Tibial nerve (tissue), 4 donors: Measurements from ENCODE around the gene RAB26. TPM values are rescaled to one million over a fixed set of nuclear protein-coding genes. Genes with fewer than 3 reads are reported as not detected.

ENCODE experiments used
- DNase-seq, 2 donors: peaks; one replicate each; pipeline ENCODE4 v3.0.0-alpha.2; 2019; ENCODE audit warnings: low spot score in 2 of 2
- H3K27ac ChIP-seq, 4 donors: fragments of 200-600 bp; sonication (generic) in 3 of 4; one replicate each; pipeline ENCODE4 v1.5.1; 2017 to 2019; ENCODE audit warnings: mild to moderate bottlenecking in 1 of 4
- H3K27me3 ChIP-seq, 2 donors: fragments of 200-600 bp; sonication (generic) in 1 of 2; one replicate each; pipeline versions ENCODE4 v1.5.1 to v1.6.0; 2017 to 2019
- H3K36me3 ChIP-seq, 3 donors: fragments of 200-600 bp; sonication (generic); one replicate each; pipeline ENCODE4 v1.5.1; 2018 to 2019
- H3K4me1 ChIP-seq, 4 donors: fragments of 200-600 bp; sonication (generic) in 3 of 4; one replicate each; pipeline ENCODE4 v1.5.1; 2017 to 2019
- H3K4me3 ChIP-seq, 4 donors: fragments of 200-600 bp; sonication (generic) in 3 of 4; one replicate each; pipeline ENCODE4 v1.5.1; 2017 to 2019; ENCODE audit warnings: mild to moderate bottlenecking in 1 of 4, moderate library complexity in 1 of 4
- H3K9me3 ChIP-seq, 4 donors: fragments of 200-600 bp; sonication (generic) in 3 of 4; one replicate each; pipeline ENCODE4 v1.5.1; 2017 to 2019
- CTCF ChIP-seq, 5 experiments: fragments of 200-600 bp in 3 of 5; fragments of 450-650 bp in 2 of 5; sonication (generic) in 3 of 5; IDR thresholded peaks; one replicate each; pipeline ENCODE4 v1.5.1; 2016 to 2019; ENCODE audit warnings: antibody characterized with exemption in 5 of 5, mild to moderate bottlenecking in 3 of 5, moderate library complexity in 2 of 5
- EP300 ChIP-seq, 2 donors: sonication (generic); formaldehyde crosslinking; IDR thresholded peaks; one replicate each; pipeline ENCODE4 v1.6.1; 2017; ENCODE audit warnings: antibody characterized with exemption in 2 of 2, mild to moderate bottlenecking in 1 of 2
- POLR2A ChIP-seq, 2 donors: fragments of 450-650 bp; IDR thresholded peaks; one replicate each; pipeline ENCODE4 v1.6.1; 2017; ENCODE audit warnings: antibody characterized with exemption in 2 of 2, mild to moderate bottlenecking in 2 of 2, moderate library complexity in 2 of 2
- WGBS, 2 donors: methylation state at CpG; one replicate each; pipeline ENCODE4 v1.1.5; 2018; 5-methylcytosine and 5-hydroxymethylcytosine counted together
- total RNA-seq, 4 donors: library from RNA; depleted of rRNA; stranded (reverse); fragments of >200 nt; gene quantifications; one replicate each; pipeline ENCODE4 v1.1.0, GENCODE V29; 2016

RAB26 gene
- total RNA-seq, 4 donors from 2014 or later: not detected

GRCh38 chr16:2180962-2181923 lies 32.8 kb downstream of the RAB26 start:
- H3K9me3 ChIP-seq: no peaks in the 10 kb centered on the region
- no peak overlapping the region for H3K4me3 ChIP-seq
- peaks cover under 1 to 24% (median 3%) of the 10 kb centered on the region in 3 donors for H3K36me3 ChIP-seq
- no peak overlapping the region for H3K27ac ChIP-seq
- DNase-seq: no peak
- TF ChIP-seq EP300 (IDR thresholded peaks at IDR 0.05) (no peak), CTCF (IDR thresholded peaks at IDR 0.05) (no peak), POLR2A (IDR thresholded peaks at IDR 0.05) (no peak)
- H3K4me1 ChIP-seq: peaks cover 0 to 5% (median 0%) of the 10 kb centered on the region in 4 donors
- 81 to 87% methylated on average over 28 to 34 of the region's 46 CpGs for WGBS, 2 donors
- no peaks in the 10 kb centered on the region for H3K27me3 ChIP-seq

GRCh38 chr16:2181952-2182351 lies 33.5 kb downstream of the RAB26 start:
- DNase-seq: no peak

GRCh38 chr16:2183671-2184070 lies 35.2 kb downstream of the RAB26 start:
- no peaks in the 10 kb centered on the region for H3K9me3 ChIP-seq
- TF ChIP-seq EP300 (IDR thresholded peaks at IDR 0.05): no peak
- no peak for TF ChIP-seq POLR2A (IDR thresholded peaks at IDR 0.05)
- TF ChIP-seq CTCF (IDR thresholded peaks at IDR 0.05): no peak
- no peaks in the 10 kb centered on the region for H3K27me3 ChIP-seq
- H3K4me3 ChIP-seq: no peak overlapping the region
- no peaks in the 10 kb centered on the region for H3K36me3 ChIP-seq
- no peak overlapping the region for H3K27ac ChIP-seq
- WGBS, 2 donors: 88 to 91% methylated on average over 24 to 30 of the region's 30 CpGs
- peaks cover 0 to under 1% (median 0%) of the 10 kb centered on the region in 4 donors for H3K4me1 ChIP-seq
- no peak for DNase-seq

More at GRCh38 chr16:2181952-2182351, 33.5 kb downstream of the RAB26 start:
- H3K4me3 ChIP-seq: no peak overlapping the region
- H3K36me3 ChIP-seq: peaks cover 0 to 17% (median 3%) of the 10 kb centered on the region in 3 donors
- no peak overlapping the region for H3K27ac ChIP-seq
- no peaks in the 10 kb centered on the region for H3K9me3 ChIP-seq
- WGBS, 2 donors: 88 to 89% methylated on average over 19 to 20 of the region's 20 CpGs
- H3K27me3 ChIP-seq: no peaks in the 10 kb centered on the region
- TF ChIP-seq CTCF (IDR thresholded peaks at IDR 0.05) (no peak), EP300 (IDR thresholded peaks at IDR 0.05) (no peak), POLR2A (IDR thresholded peaks at IDR 0.05) (no peak)
- peaks cover 0 to 5% (median 0%) of the 10 kb centered on the region in 4 donors for H3K4me1 ChIP-seq

GRCh38 chr16:2184346-2184745 lies 35.9 kb downstream of the RAB26 start:
- no peaks in the 10 kb centered on the region for H3K4me1 ChIP-seq
- TF ChIP-seq EP300 (IDR thresholded peaks at IDR 0.05): no peak
- no peak for TF ChIP-seq CTCF (IDR thresholded peaks at IDR 0.05)
- no peak for TF ChIP-seq POLR2A (IDR thresholded peaks at IDR 0.05)
- H3K4me3 ChIP-seq: no peak overlapping the region
- DNase-seq: no peak
- H3K36me3 ChIP-seq: no peaks in the 10 kb centered on the region
- H3K27me3 ChIP-seq: no peaks in the 10 kb centered on the region
- 87 to 88% methylated on average over 18 to 19 of the region's 19 CpGs for WGBS, 2 donors
- no peak overlapping the region for H3K27ac ChIP-seq
- H3K9me3 ChIP-seq: no peaks in the 10 kb centered on the region

- H3K36me3 ChIP-seq: no peaks in the 10 kb centered on the region
- no peak for DNase-seq
- no peak overlapping the region for H3K27ac ChIP-seq
- WGBS, 2 donors: 78 to 93% methylated on average over 15 to 19 of the region's 20 CpGs
- no peaks in the 10 kb centered on the region for H3K27me3 ChIP-seq
- no peak overlapping the region for H3K4me3 ChIP-seq
- no peak for TF ChIP-seq POLR2A (IDR thresholded peaks at IDR 0.05)
- TF ChIP-seq CTCF (IDR thresholded peaks at IDR 0.05): no peak
- no peak for TF ChIP-seq EP300 (IDR thresholded peaks at IDR 0.05)
- H3K4me1 ChIP-seq: no peaks in the 10 kb centered on the region
- no peaks in the 10 kb centered on the region for H3K9me3 ChIP-seq
These were observed 36.5 kb downstream of the RAB26 start for GRCh38 chr16:2184962-2185361.
